ENCODE data around the gene GPD2. TPM values are rescaled to one million over a fixed set of nuclear protein-coding genes. Genes with fewer than 3 reads are reported as not detected.

The GPD2 gene
- polyA plus RNA-seq, 1 donor (not counting 4 experiments of a cell fraction or from before 2014, with no cell fraction given): 27.6 TPM

GRCh38 chr2:156574112-156574511, 137.9 kb downstream of the GPD2 start:
- no peak for TF ChIP-seq EZH2 (IDR thresholded peaks at IDR 0.05; ENCODE audit: low read length)
- Histone ChIP-seq H3K4me2 (ENCODE audit: control insufficient read depth, extremely low read depth, insufficient read depth, low read depth, low read length) (no peak overlapping the region), H3K9ac (ENCODE audit: control insufficient read depth, extremely low read depth, insufficient read depth, low read length) (no peak overlapping the region), H2AFZ (ENCODE audit: control insufficient read depth, low read length) (no peak overlapping the region), H3K9me3 (ENCODE audit: control insufficient read depth, low read depth, low read length) (no peaks in the 10 kb centered on the region), H4K20me1 (ENCODE audit: control insufficient read depth, extremely low read depth, insufficient read depth, low read length) (no peaks in the 10 kb centered on the region), H3K4me3 (ENCODE audit: control insufficient read depth in 2 of 3, extremely low read depth in 1 of 3, insufficient read depth in 2 of 3, low read depth in 1 of 3, low read length in 3 of 3) (no peak overlapping the region), H3K36me3 (ENCODE audit: control insufficient read depth in 2 of 2, extremely low read depth in 1 of 2, insufficient read depth in 2 of 2, low read length in 2 of 2) (peaks cover 3 to 7% of the 10 kb centered on the region in 2 experiments), H3K9me1 (ENCODE audit: control insufficient read depth, extremely low read depth, insufficient read depth, low read length) (no peaks in the 10 kb centered on the region), H3K27me3 (ENCODE audit: control insufficient read depth, extremely low read depth, insufficient read depth, low read length) (no peaks in the 10 kb centered on the region), H3K79me2 (ENCODE audit: control insufficient read depth, insufficient read depth, low read length) (no peaks in the 10 kb centered on the region), H3K27ac (ENCODE audit: control insufficient read depth, insufficient read depth, low read length) (no peak overlapping the region), H3K4me1 (ENCODE audit: control insufficient read depth, extremely low read depth, insufficient read depth, low read length) (no peaks in the 10 kb centered on the region)
- DNase-seq (ENCODE audit: low read depth, low spot score): no peak
- no peak for FAIRE-seq
- dilution Hi-C loops (cut with MboI; ENCODE audit: extremely low pct_ligation_motif_present, low sequenced_read_pairs): loop anchor here (10.0 kb wide), 1 partner anchor 389 kb away; no protein-coding TSS in a partner anchor

- dilution Hi-C loops (cut with MboI; ENCODE audit: extremely low pct_ligation_motif_present, low sequenced_read_pairs): loop anchor here (10.0 kb wide), 1 partner anchor 391 kb away; no protein-coding TSS in a partner anchor
- Histone ChIP-seq H3K9ac (ENCODE audit: control insufficient read depth, extremely low read depth, insufficient read depth, low read length) (no peak overlapping the region), H3K79me2 (ENCODE audit: control insufficient read depth, insufficient read depth, low read length) (no peaks in the 10 kb centered on the region), H3K27ac (ENCODE audit: control insufficient read depth, insufficient read depth, low read length) (no peak overlapping the region), H3K27me3 (ENCODE audit: control insufficient read depth, extremely low read depth, insufficient read depth, low read length) (no peaks in the 10 kb centered on the region), H3K9me3 (ENCODE audit: control insufficient read depth, low read depth, low read length) (no peaks in the 10 kb centered on the region), H3K9me1 (ENCODE audit: control insufficient read depth, extremely low read depth, insufficient read depth, low read length) (no peaks in the 10 kb centered on the region), H3K4me2 (ENCODE audit: control insufficient read depth, extremely low read depth, insufficient read depth, low read depth, low read length) (no peak overlapping the region), H4K20me1 (ENCODE audit: control insufficient read depth, extremely low read depth, insufficient read depth, low read length) (no peaks in the 10 kb centered on the region), H3K4me3 (ENCODE audit: control insufficient read depth in 2 of 3, extremely low read depth in 1 of 3, insufficient read depth in 2 of 3, low read depth in 1 of 3, low read length in 3 of 3) (no peak overlapping the region), H3K4me1 (ENCODE audit: control insufficient read depth, extremely low read depth, insufficient read depth, low read length) (no peaks in the 10 kb centered on the region), H3K36me3 (ENCODE audit: control insufficient read depth in 2 of 2, extremely low read depth in 1 of 2, insufficient read depth in 2 of 2, low read length in 2 of 2) (peaks cover 0 to 2% of the 10 kb centered on the region in 2 experiments), H2AFZ (ENCODE audit: control insufficient read depth, low read length) (no peak overlapping the region)
- no peak for TF ChIP-seq EZH2 (IDR thresholded peaks at IDR 0.05; ENCODE audit: low read length)
- TF ChIP-seq CTCF (optimal IDR thresholded peaks at IDR 0.05 in 1 of 3, IDR thresholded peaks at IDR 0.05 in 1 of 3, conservative IDR thresholded peaks at IDR 0.05 in 1 of 3; ENCODE audit: extremely low read depth in 1 of 3, insufficient read depth in 2 of 3, low read length in 3 of 3): no peak
- no peak for DNase-seq (ENCODE audit: low read depth, low spot score)
- FAIRE-seq: no peak
Observed at GRCh38 chr2:156576005-156576404, 139.8 kb downstream of the GPD2 start.

- no peaks in the 10 kb centered on the region for H3K4me1 ChIP-seq (ENCODE audit: control insufficient read depth, extremely low read depth, insufficient read depth, low read length)
- TF ChIP-seq CTCF (optimal IDR thresholded peaks at IDR 0.05 in 1 of 3, IDR thresholded peaks at IDR 0.05 in 1 of 3, conservative IDR thresholded peaks at IDR 0.05 in 1 of 3; ENCODE audit: extremely low read depth in 1 of 3, insufficient read depth in 2 of 3, low read length in 3 of 3): no peak
- H3K9me3 ChIP-seq (ENCODE audit: control insufficient read depth, low read depth, low read length): no peaks in the 10 kb centered on the region
- H3K27ac ChIP-seq (ENCODE audit: control insufficient read depth, insufficient read depth, low read length): no peak overlapping the region
- H3K27me3 ChIP-seq (ENCODE audit: control insufficient read depth, extremely low read depth, insufficient read depth, low read length): no peaks in the 10 kb centered on the region
- dilution Hi-C loops (cut with MboI; ENCODE audit: extremely low pct_ligation_motif_present, low sequenced_read_pairs): no loop called here
- no peak overlapping the region for H3K4me3 ChIP-seq (ENCODE audit: control insufficient read depth in 2 of 3, extremely low read depth in 1 of 3, insufficient read depth in 2 of 3, low read depth in 1 of 3, low read length in 3 of 3)
- FAIRE-seq (no peak), DNase-seq (ENCODE audit: low read depth, low spot score) (no peak)
- peaks cover 0 to 2% of the 10 kb centered on the region in 2 experiments for H3K36me3 ChIP-seq (ENCODE audit: control insufficient read depth in 2 of 2, extremely low read depth in 1 of 2, insufficient read depth in 2 of 2, low read length in 2 of 2)
- no peaks in the 10 kb centered on the region for H3K79me2 ChIP-seq (ENCODE audit: control insufficient read depth, insufficient read depth, low read length)
- H4K20me1 ChIP-seq (ENCODE audit: control insufficient read depth, extremely low read depth, insufficient read depth, low read length): no peaks in the 10 kb centered on the region
- H3K9me1 ChIP-seq (ENCODE audit: control insufficient read depth, extremely low read depth, insufficient read depth, low read length): no peaks in the 10 kb centered on the region
- H3K9ac ChIP-seq (ENCODE audit: control insufficient read depth, extremely low read depth, insufficient read depth, low read length): no peak overlapping the region
- H2AFZ ChIP-seq (ENCODE audit: control insufficient read depth, low read length): no peak overlapping the region
- no peak overlapping the region for H3K4me2 ChIP-seq (ENCODE audit: control insufficient read depth, extremely low read depth, insufficient read depth, low read depth, low read length)
Observed at GRCh38 chr2:156580501-156580900, 144.3 kb downstream of the GPD2 start.

All from keratinocyte (primary cell).